ENCODE results near the gene CLDN22.

The CLDN22 gene

DNA sequence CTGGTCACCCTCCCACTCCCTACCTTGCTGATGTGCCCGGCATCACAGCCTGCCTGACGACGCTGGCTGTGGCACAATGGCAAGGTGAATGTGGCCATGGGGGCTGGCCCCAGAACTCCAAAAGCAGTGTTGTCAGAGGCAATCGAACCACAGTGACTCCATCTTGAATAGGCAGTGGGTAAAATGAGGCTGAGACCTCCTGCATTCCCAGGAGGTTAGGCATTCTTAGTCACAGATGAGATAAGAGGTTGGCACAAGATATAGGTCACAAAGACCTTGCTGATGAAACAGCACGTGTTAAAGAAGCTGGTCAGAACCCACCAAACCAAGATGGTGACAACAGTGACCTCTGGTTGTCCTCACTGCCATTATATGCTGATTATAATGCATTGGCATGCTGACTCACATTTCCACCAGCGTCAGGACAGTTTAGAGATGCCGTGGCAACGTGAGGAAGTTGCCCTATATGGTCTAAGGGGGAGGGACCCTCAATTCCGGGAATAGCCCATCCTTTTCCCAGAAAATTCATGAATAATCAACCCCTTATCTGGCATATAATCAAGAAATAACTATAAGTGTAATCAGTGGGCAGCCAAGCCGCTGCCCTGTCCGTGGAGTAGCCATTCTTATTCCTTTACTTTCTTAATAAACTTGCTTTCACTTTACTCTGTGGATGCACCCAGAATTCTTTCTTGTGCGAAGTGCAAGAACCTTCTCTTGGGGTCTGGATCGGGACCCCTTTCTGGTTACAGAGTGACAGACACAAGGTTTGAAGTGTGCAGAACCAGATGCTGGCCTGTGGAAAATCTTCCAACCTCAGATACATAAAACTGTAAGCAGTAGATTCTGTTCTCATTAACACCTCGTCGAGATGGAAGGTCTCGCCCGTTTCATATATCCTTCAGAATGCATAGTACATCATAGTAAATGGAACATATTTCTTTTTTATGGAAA lies 28.9 kb upstream of the CLDN22 start:
- H3K4me3 ChIP-seq, result no peak overlapping the region
- H3K27ac ChIP-seq, result peak overlapping the region in 13 of 21 experiments; percentile 2 to 76 (median 52)

GRCh38 chr4:183348136-183348535 lies 28.1 kb upstream of the CLDN22 start:
- no peak overlapping the region for H3K4me3 ChIP-seq
- H3K27ac ChIP-seq, result peak overlapping the region in 2 of 21 experiments; percentile 2 to 76

DNA sequence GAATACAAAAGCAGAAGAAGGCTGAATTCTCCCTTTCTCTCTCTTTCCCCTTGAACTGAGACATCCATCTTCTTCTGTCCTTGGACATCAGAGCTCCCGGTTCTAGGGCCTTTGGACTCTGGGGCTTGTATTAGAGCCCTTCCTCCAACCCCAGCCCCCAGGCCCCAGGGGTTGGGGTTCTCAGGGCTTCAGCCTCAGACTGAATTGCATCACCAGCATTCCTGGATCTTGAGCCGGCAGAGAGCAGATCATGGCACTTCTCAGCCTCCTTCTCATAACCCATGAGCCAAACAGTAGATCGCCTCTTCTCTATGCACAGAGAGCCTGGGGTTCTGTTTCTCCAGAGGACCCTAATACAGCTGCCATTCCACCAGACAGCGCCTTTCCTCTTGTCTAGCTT lies 27.5 kb upstream of the CLDN22 start:
- Histone ChIP-seq H3K27ac (no peak overlapping the region), H3K4me3 (no peak overlapping the region)

- Histone ChIP-seq H3K27ac (no peak overlapping the region), H3K4me3 (no peak overlapping the region)
Measured at GRCh38 chr4:183347146-183347545, 27.1 kb upstream of the CLDN22 start.

- H3K4me3 ChIP-seq, result no peak overlapping the region
- H3K27ac ChIP-seq, result no peak overlapping the region
Measured at GRCh38 chr4:183345261-183345660, 25.2 kb upstream of the CLDN22 start.

DNA sequence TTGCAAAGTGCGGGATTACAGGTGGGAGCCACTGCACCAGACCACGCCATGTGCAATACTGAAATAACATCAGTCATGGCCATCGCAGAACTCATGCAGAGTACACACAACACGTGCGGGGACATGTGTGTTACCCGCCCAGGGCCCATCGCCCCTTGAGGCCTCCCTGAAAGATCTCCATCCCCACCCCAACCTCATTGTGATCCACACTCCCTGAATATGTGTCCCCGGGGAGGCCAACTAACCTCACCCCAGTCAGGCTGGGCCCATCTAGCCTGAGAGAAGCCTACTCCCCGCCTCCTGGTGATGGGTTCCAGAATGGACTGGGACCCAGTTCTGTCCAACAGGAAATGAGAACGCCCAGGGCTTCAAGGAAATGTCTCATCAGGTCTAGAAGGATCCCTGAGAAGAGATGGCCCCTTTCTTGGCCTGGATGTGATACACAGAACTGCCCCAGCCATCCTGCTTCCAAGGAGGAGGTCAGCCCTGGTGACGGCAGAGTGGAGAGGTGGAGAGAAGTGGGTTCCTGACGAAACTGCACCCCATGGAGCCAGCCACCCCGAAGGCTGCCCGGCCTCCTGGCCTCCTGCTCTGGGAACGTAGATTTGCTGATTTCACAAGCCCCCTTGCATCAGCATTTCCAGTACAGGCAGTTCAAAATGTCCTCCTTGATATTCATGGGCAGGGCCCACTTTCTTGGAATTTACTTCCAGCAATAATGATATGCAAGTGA lies 24.6 kb upstream of the CLDN22 start:
- H3K27ac ChIP-seq, result no peak overlapping the region
- H3K4me3 ChIP-seq, result no peak overlapping the region

DNA sequence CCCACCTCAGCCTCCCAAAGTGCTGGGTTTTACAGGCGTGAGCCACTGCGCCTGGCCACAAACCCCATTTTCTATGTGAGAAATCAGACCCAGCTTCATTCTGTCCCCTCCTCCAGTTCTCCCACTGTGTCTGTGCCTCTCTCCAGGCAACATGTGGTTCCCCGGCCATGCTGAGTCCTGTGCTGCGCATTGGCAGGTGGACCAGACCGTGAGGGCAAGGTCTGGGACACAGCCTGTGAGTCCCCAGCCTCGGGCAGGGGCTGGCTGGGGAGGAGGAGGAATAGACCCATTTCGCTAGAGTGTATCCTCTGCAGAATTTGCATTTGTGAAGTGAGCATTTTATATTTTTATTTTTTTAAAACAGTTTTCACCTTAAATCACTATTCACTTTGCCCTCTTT lies 23.7 kb upstream of the CLDN22 start:
- Histone ChIP-seq H3K27ac (no peak overlapping the region), H3K4me3 (no peak overlapping the region)

- Histone ChIP-seq H3K27ac (peak overlapping the region in 4 of 21 experiments; percentile 11 to 25 (median 18)), H3K4me3 (peak overlapping the region in 1 of 7 experiments; percentile 23)
Measured at GRCh38 chr4:183342541-183343533, 22.8 kb upstream of the CLDN22 start.

DNA sequence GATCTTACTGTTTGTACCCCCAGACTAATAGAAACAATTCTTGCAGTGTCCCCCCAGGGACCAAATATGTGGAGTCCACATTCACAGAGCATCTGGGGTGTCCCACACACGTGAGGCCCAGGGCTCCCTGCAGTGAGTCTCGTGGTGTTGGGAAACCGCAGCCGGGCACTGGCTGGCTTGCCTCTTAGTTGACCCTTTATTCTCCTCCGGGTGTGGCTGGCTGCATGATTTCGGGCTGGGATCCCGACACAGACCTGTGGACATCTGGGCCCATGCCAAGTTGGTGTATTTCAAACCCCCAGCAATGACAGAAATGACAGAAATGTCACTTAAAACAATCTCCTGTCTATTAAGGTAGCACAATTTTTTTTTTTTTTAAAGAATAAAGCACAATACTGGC lies 17.8 kb upstream of the CLDN22 start:
- Histone ChIP-seq H3K27ac (no peak overlapping the region), H3K4me3 (no peak overlapping the region)

DNA sequence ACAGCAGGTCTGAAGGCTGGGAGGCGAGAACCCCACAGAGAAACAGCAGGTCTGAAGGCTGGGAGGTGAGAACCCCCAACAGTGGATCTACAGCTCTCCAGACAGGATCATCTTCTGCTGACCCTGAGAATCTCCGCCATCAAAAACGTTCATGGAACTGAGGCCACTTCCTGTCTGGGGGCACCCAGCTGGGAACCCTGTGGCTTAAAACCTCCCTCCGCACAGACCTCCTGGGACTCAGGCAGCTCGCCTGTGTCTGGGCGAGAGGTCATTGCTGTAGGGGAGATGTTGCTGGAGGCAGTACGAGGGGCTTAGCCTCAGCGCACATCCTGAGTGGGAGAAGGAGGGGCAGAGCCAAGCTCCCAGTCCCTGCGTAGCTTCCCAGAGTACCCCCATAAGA lies 17.3 kb upstream of the CLDN22 start:
- Histone ChIP-seq H3K4me3 (no peak overlapping the region), H3K27ac (no peak overlapping the region)

DNA sequence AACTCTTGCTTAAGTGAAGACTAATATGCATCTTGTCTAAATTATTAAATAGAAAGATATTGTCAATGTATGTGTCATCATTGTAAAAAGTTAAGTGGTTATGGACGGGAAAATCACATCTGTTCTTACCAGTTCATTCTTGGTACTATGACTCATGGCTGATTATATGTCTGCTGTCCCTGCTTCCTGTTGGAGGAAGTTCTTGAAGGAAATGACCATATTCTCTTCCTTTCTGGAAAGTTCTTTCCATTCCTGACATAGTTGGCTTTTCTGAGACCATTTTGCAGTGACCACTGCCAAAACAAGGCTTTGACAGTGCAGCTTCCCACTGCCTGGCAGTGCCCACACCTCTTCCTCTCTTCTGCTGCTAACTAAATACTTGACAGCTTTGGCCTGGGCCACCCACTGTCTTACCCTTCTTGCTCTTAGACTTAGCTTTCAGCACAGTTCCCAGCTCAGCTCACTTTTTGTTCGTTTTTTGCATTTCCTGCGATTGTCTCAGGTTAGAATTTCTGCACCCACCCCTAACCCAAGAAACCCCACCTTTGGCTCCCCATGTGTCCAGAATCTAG lies 15.4 kb upstream of the CLDN22 start:
- peak overlapping the region in 8 of 21 experiments; percentile 7 to 70 (median 39) for H3K27ac ChIP-seq

DNA sequence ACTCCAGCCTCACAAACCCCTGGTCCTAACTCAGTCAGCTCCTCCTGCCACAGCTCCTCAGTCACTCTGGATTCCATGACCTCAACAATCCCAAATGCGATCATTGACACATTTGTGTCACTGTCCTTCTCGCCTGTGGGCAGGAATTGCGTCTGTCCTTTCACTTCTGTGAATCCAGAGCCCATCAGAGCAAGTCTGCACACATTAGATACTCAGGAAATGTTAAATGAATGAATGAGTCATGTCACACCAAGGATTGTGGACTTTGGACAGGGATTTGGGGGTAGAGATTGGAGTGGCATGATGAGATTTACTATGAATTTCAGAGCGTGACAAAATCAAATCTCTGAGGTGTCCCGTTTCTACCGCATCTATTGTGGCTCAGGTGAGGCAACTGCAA lies 13.9 kb upstream of the CLDN22 start:
- H3K4me3 ChIP-seq, result no peak overlapping the region
- no peak overlapping the region for H3K27ac ChIP-seq

More for the DNA sequence above, 15.4 kb upstream of the CLDN22 start:
- H3K4me3 ChIP-seq, result no peak overlapping the region

GRCh38 chr4:183333202-183333601 lies 13.1 kb upstream of the CLDN22 start:
- Histone ChIP-seq H3K27ac (no peak overlapping the region), H3K4me3 (no peak overlapping the region)

- no peak overlapping the region for H3K4me3 ChIP-seq
- no peak overlapping the region for H3K27ac ChIP-seq
Measured at GRCh38 chr4:183332447-183332846, 12.4 kb upstream of the CLDN22 start.

DNA sequence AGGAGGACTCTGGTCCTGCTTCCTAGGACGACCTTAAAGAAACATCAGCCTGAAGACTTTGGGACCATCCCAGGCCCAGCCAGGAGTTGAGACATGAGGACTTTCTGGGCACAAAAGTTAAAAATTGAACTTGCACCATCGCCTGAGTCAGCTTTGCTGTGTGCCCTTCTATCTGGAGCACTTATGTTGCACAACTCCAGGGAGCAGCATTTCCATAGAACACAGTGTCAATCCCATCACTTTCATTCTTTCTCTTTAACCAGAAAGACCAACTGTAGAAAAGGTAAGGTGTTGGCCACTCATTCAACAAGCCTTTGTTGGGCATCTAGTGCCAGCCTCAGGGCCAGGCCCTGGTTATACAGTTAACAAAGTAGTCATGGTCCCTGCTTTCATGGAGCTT lies 10.8 kb upstream of the CLDN22 start:
- Histone ChIP-seq H3K4me3 (no peak overlapping the region), H3K27ac (no peak overlapping the region)

DNA sequence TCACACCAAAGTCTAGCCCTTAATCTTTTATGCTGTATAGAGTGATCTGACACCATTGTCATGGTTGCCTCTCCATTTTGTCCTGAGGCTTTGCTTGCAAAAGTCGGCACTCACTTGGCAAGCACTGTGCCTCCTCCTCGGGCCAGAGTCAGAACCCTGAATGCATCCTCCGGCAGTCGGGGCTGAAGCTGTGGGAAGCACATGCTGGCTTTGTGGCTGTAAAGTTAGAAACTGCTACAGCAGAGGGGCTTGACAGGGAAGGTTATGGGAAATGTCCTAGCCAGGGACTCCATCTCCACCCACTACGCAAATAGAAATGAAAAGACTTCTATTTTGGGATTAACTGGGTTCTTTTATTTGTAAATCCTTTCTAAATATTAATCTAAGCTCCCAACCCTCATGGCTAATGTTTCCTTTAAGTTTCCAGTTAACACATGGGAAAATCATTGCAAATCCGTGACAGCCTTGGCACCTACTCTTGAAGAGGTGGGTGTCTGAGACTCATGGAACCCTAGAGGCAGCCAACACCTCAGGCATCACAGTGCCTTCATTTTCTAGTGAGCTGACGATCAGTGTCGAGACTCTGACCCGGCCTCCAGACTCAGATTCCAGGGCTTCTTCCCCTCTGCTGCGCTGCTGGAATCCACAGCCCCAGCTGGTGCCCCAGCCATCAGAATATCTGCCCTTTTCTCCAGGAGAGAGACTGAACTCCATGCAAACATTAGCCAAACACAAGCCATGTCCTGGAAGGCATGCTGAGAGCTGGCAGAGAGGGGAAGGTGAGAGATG lies 10.1 kb upstream of the CLDN22 start:
- Histone ChIP-seq H3K27ac (no peak overlapping the region), H3K4me3 (no peak overlapping the region)

GRCh38 chr4:183329244-183329643 lies 9.2 kb upstream of the CLDN22 start:
- no peak overlapping the region for H3K27ac ChIP-seq

DNA sequence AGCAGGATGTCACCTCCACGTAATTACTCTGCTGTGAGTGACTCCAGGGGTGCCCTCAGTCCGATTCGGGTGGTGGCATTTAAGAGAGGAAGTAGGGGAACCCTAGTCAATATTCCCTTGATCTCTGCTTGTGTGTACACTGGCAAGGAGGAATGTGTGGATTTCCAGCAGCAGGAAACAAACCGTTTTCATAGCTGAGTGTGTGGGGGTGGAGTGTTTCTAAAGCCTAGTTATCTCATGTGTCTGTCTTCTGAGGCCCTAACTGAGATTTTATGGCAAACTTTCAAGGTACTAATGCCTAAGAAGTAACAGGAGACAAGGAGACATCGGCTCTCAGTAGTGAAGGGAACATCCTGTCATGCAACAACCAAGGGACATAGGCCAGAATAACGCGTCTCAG lies 8.8 kb upstream of the CLDN22 start:
- Histone ChIP-seq H3K27ac (no peak overlapping the region), H3K4me3 (no peak overlapping the region)

More at GRCh38 chr4:183329244-183329643, 9.2 kb upstream of the CLDN22 start:
- H3K4me3 ChIP-seq, result no peak overlapping the region

DNA sequence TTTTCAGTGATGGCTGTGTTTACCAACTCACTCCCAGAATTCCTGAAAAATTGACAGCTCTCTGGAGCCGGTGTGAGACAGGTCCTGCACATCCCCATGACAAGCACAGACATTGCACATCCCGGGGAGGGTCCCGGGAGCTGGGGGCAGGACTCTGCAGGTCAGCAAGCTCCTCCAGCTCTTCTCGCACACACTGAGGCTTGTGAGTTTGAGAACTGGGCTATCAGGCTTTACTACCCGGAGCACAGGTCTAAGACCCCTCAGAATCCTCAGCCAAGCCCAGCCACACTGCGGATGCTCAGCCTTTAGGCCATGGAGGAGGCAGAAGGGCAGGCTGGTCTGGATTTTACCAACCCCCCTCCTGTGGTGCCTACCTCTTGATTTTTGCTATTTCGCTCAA lies 7.8 kb upstream of the CLDN22 start:
- Histone ChIP-seq H3K4me3 (no peak overlapping the region), H3K27ac (no peak overlapping the region)
